GM13976 (cell line): Measurements from ENCODE around the gene RASGRF1.

Source experiments
- DNase-seq: peaks from one replicate; pipeline ENCODE4 v3.0.0; 2012; ENCODE audit warnings: low spot score
- CTCF ChIP-seq: IDR thresholded peaks from 2 replicates; pipeline ENCODE4 v1.5.1; 2012; ENCODE audit warnings: borderline replicate concordance, mild to moderate bottlenecking; ENCODE audit not compliant: insufficient read depth; ENCODE audit errors: extremely low read depth, missing control alignments, control extremely low read depth
- in situ Hi-C: fragments of 300-500 bp; cut with MboI; formaldehyde crosslinking; loops from one replicate; pipeline ENCODE4 v1.12.0; 2022; ENCODE audit warnings: low sequenced_read_pairs, mixed read lengths, inconsistent platforms; ENCODE audit not compliant: unreplicated experiment

Gene RASGRF1

GRCh38 chr15:79054350-79054749 is 36.2 kb downstream of the RASGRF1 start:
- TF ChIP-seq CTCF: no peak
- in situ Hi-C loops: no loop called here
- no peak for DNase-seq

GRCh38 chr15:79053894-79054293 is 36.7 kb downstream of the RASGRF1 start:
- in situ Hi-C loops: no loop called here
- no peak for DNase-seq
- no peak for TF ChIP-seq CTCF

- no peak for TF ChIP-seq CTCF
- no peak for DNase-seq
Measured at GRCh38 chr15:79051941-79052731, 38.4 kb downstream of the RASGRF1 start.

DNA sequence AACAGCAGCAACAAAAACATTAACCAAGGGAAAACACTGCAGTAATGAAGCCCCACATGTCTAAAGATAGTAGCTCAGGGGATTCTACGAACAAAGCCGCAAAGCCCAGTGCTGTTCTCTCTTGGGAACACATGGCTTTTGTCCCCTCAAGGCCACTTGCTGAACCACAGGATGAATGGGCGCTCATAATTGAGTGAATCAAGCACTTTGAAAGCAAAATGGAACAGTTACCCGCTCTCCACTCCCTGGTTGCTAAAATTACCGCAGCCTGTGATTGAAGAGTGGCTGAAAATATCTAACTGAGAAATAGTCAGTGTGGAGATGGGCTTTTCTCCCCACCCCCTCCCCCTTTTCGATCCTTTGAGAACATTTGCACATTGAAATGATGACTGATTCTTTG is 39.6 kb downstream of the RASGRF1 start:
- no peak for DNase-seq
- TF ChIP-seq CTCF: no peak
- in situ Hi-C loops: no loop called here

More at GRCh38 chr15:79051941-79052731, 38.4 kb downstream of the RASGRF1 start:
- in situ Hi-C loops: no loop called here

- no peak for DNase-seq
- TF ChIP-seq CTCF: no peak
- in situ Hi-C loops: no loop called here
Measured at GRCh38 chr15:79050341-79050740, 40.2 kb downstream of the RASGRF1 start.

- in situ Hi-C loops: no loop called here
Measured at GRCh38 chr15:79049416-79049815, 41.2 kb downstream of the RASGRF1 start.

More at GRCh38 chr15:79049416-79049815, 41.2 kb downstream of the RASGRF1 start:
- no peak for DNase-seq
- TF ChIP-seq CTCF: no peak
